Right lobe of liver (tissue), 6 donors: ENCODE results near the gene NDUFV2. TPM values are rescaled to one million over a fixed set of nuclear protein-coding genes. Genes with fewer than 3 reads are reported as not detected.

Source experiments
- ATAC-seq, 4 donors: fragments of 200-7000 bp; cut with Tn5 transposase; one replicate each; pipeline ENCODE4 v1.9.1; 2020; ENCODE audit warnings: mild to moderate bottlenecking in 4 of 4, moderate library complexity in 4 of 4
- DNase-seq, 3 donors: peaks; one replicate each; pipeline ENCODE4 v3.0.0-alpha.2; 2020
- H3K27ac ChIP-seq, 3 donors: fragments of 200-600 bp; one replicate each; pipeline ENCODE4 v1.8.0; 2022
- H3K27me3 ChIP-seq, 2 donors: fragments of 200-600 bp; one replicate each; pipeline ENCODE4 v1.8.0; 2022
- H3K36me3 ChIP-seq, 4 donors: fragments of 200-600 bp; sonication (generic) in 1 of 4; one replicate each; pipeline versions ENCODE4 v1.5.1 to v1.8.0; 2017 to 2022; ENCODE audit warnings: control low read depth in 1 of 4
- H3K4me1 ChIP-seq, 4 donors: fragments of 200-600 bp; sonication (generic) in 1 of 4; one replicate each; pipeline versions ENCODE4 v1.5.1 to v1.8.0; 2017 to 2022; ENCODE audit warnings: control low read depth in 1 of 4
- H3K4me3 ChIP-seq, 3 donors: fragments of 200-600 bp; one replicate each; pipeline ENCODE4 v1.8.0; 2022
- H3K9me3 ChIP-seq, 4 donors: fragments of 200-600 bp; sonication (generic) in 1 of 4; one replicate each; pipeline versions ENCODE4 v1.5.1 to v1.8.0; 2017 to 2022; ENCODE audit warnings: control low read depth in 1 of 4
- POLR2A ChIP-seq: fragments of 450-650 bp; IDR thresholded peaks from one replicate; pipeline ENCODE4 v1.6.1; 2017; ENCODE audit warnings: antibody characterized with exemption, mild to moderate bottlenecking
- WGBS: methylation state at CpG from one replicate; pipeline ENCODE4 v1.1.6; 2018; ENCODE audit warnings: low coverage, low lambda C conversion rate; ENCODE audit not compliant: insufficient coverage; ENCODE audit errors: missing lambda C conversion rate; 5-methylcytosine and 5-hydroxymethylcytosine counted together
- intact Hi-C, 2 donors: fragments of 100-400 bp; cut with DNase I; formaldehyde crosslinking; loops; one replicate each; pipeline versions ENCODE4 v1.11.2 to v1.14.1; 2022
- total RNA-seq, 6 experiments: library from RNA; depleted of rRNA in 2 of 6; stranded (reverse); fragments of >200 nt in 2 of 6; fragmentation: NEBNext Ultra II Directional in 3 of 6; extraction: Animal tissue kit (Norgen Biotek cat#: 25700) in 3 of 6; gene quantifications; one replicate each; pipeline versions ENCODE4 v1.1.0 to v1.2.4, GENCODE V29; 2016 to 2023
- TF ChIP-seq, protein P1 (sequence below), 4 donors: fragments of 200-600 bp in 3 of 4; fragments of 450-650 bp in 1 of 4; IDR thresholded peaks; one replicate each; pipeline versions ENCODE4 v1.5.1 to v1.8.0; 2016 to 2022; ENCODE audit warnings: antibody characterized with exemption in 4 of 4, mild to moderate bottlenecking in 2 of 4
- donor health status: DM: no; HTN: yes; CAD: no.
- donor health status: DM: no; HTN: no; CAD: no.
- donor health status: DM: no; HTN: no; CAD: no.
- donor health status: DM: no; HTN: yes; CAD: no.
- donor health status: DM: no; HTN: yes; CAD: no.

The NDUFV2 gene
- total RNA-seq, 6 experiments from 2014 or later, result 164 to 236 (median 183) TPM

DNA sequence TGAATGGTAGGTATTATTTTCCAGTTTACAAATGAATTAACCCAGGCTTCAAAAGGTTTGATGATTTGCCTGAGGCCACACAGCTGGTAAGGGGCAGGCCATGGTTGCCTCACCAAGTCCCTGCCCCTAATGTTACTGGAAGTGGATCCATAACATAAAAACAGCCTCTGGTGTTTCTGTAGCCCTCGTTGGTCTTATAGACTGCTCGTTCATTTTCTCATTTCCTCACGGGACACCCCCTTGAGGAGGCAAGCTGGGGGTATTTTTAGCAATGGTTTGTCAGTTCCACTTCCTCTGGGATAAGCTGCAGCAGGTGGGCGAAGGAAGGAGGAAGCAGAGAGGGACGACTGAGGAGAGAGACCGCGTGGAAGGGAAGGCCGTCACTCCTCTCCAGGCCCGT lies 32.9 kb upstream of the NDUFV2 start:
- H3K4me3 ChIP-seq, result no peak overlapping the region
- H3K27ac ChIP-seq, result peak overlapping the region in 1 of 3 donors; percentile 65
- peaks cover 0 to 44% (median 9%) of the 10 kb centered on the region in 4 donors for H3K4me1 ChIP-seq
- no peak for TF ChIP-seq POLR2A
- TF ChIP-seq, protein P1, sequence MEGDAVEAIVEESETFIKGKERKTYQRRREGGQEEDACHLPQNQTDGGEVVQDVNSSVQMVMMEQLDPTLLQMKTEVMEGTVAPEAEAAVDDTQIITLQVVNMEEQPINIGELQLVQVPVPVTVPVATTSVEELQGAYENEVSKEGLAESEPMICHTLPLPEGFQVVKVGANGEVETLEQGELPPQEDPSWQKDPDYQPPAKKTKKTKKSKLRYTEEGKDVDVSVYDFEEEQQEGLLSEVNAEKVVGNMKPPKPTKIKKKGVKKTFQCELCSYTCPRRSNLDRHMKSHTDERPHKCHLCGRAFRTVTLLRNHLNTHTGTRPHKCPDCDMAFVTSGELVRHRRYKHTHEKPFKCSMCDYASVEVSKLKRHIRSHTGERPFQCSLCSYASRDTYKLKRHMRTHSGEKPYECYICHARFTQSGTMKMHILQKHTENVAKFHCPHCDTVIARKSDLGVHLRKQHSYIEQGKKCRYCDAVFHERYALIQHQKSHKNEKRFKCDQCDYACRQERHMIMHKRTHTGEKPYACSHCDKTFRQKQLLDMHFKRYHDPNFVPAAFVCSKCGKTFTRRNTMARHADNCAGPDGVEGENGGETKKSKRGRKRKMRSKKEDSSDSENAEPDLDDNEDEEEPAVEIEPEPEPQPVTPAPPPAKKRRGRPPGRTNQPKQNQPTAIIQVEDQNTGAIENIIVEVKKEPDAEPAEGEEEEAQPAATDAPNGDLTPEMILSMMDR (IDR thresholded peaks at IDR 0.05), result no peak
- H3K36me3 ChIP-seq, result no peaks in the 10 kb centered on the region
- no peak for ATAC-seq
- 46% methylated on average over 5 of the region's 9 CpGs for WGBS
- intact Hi-C loops, result no loop called here
- no peak for DNase-seq
- H3K9me3 ChIP-seq, result no peaks in the 10 kb centered on the region
- H3K27me3 ChIP-seq, result no peaks in the 10 kb centered on the region

DNA sequence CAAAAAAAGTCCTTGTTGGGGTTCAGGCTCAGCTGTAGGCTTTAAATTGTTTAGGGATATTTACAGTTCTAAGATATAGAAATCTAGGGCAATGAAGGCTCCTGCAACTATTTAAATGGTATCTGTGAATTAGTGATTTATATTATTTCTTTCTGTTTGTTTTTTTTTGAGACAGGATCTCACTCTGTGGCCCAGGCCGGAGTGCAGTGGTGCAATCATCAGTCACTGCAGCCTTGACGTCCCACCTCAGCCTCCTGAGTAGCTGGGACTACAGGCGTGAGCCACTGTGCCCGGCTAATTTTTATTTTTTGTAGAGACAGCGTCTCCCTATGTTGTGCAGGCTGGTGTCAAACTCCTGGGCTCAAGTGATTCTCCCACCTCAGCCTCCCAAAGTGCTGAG lies 32.3 kb upstream of the NDUFV2 start:
- intact Hi-C loops, result loop anchor here in 1 of 2 donors (10.0 kb wide), 1 partner anchor 75 kb away; no protein-coding TSS in a partner anchor
- WGBS, result 55% methylated on average over 4 of the region's 5 CpGs
- Histone ChIP-seq H3K27ac (no peak overlapping the region), H3K9me3 (no peaks in the 10 kb centered on the region), H3K27me3 (no peaks in the 10 kb centered on the region), H3K36me3 (no peaks in the 10 kb centered on the region), H3K4me3 (no peak overlapping the region), H3K4me1 (peaks cover 0 to 44% (median 9%) of the 10 kb centered on the region in 4 donors)
- no peak for TF ChIP-seq POLR2A
- TF ChIP-seq, protein P1 (IDR thresholded peaks at IDR 0.05), result no peak
- ATAC-seq (no peak), DNase-seq (no peak)

DNA sequence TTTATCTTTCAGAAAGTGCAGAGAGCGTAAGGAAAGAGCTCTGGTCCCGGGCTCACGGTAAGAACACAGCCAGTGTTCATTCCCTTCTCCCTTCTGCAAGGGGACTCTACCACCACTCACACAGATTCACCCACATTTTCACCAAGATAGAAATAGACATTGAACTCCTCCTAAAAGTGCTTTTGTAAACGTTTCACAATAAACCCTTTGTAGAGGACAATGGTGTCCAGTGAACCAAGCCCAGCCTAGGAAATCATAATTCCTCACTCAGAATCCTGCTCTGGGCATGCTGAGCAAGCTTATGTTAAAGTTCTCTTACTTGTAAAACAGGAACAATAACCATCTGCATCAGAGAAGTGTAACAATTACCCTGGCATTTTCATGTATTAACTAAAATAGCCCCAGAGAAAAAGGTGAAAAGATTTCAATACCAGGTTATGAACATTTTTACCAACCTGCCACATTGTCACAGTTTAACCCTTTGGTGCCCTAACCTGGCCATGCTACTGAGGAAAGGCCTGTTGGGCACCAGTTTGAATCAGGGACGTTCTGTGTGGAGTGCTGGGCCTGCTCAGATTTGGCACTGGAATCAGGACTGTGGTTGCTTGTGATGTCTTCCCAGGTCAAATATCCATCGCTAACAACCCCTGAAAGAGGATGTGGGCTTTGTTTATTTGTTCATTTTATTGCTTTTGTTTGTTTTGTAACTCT lies 22.5 kb upstream of the NDUFV2 start:
- ATAC-seq, result peak; percentile 15 to 43 (median 28)
- Histone ChIP-seq H3K27ac (no peak overlapping the region), H3K4me3 (no peak overlapping the region), H3K36me3 (no peaks in the 10 kb centered on the region), H3K4me1 (no peaks in the 10 kb centered on the region), H3K9me3 (no peaks in the 10 kb centered on the region), H3K27me3 (no peaks in the 10 kb centered on the region)
- TF ChIP-seq, protein P1 (IDR thresholded peaks at IDR 0.05), result no peak
- TF ChIP-seq POLR2A, result no peak
- WGBS, result 62% methylated on average over 6 of the region's 6 CpGs
- intact Hi-C loops, result loop anchor here in 1 of 2 donors (10.0 kb wide), 1 partner anchor 65 kb away; no protein-coding TSS in a partner anchor
- DNase-seq, result no peak

DNA sequence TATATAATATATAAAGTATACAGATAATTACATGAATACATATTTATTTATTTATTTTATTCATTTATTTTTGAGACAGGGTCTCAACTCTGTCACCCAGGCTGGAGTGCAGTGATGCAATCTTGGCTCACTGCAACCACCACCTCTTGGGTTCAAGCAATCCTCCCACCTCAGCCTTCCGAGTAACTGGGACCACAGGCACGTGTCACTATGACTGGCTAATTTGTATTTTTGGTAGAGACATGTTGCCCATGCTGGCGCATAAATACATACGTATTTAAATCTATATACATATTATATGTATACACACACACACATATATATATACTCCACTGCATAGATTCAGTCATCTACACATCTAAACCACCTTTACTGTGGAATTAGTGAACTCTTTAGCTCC lies 20.6 kb upstream of the NDUFV2 start:
- no peak for DNase-seq
- Histone ChIP-seq H3K9me3 (no peaks in the 10 kb centered on the region), H3K36me3 (no peaks in the 10 kb centered on the region), H3K4me1 (no peaks in the 10 kb centered on the region), H3K4me3 (no peak overlapping the region), H3K27me3 (no peaks in the 10 kb centered on the region), H3K27ac (no peak overlapping the region)
- TF ChIP-seq, protein P1 (IDR thresholded peaks at IDR 0.05), result no peak
- no peak for TF ChIP-seq POLR2A
- no peak for ATAC-seq
- WGBS, result 64% methylated on average over 4 of the region's 4 CpGs
- intact Hi-C loops, result no loop called here
